ENCODE measurements around the gene MNS1.
"Not testable (repeated sequence)": the region's sequence is repeated elsewhere in the genome, so short reads cannot be mapped to it uniquely, and the experiment has no call there.

MNS1 gene

GRCh38 chr15:56491110-56491722 is 26.3 kb upstream of the MNS1 start:
- H3K27me3 ChIP-seq (ENCODE audit: control insufficient read depth, low read length) = no peaks in the 10 kb centered on the region
- H3K9me3 ChIP-seq (ENCODE audit: control insufficient read depth, insufficient read depth, low read length) = no peaks in the 10 kb centered on the region
- TF ChIP-seq CTCF (IDR thresholded peaks at IDR 0.05; ENCODE audit: low read depth, low read length, poor library complexity, severe bottlenecking) = peak; percentile 94
- no peak for TF ChIP-seq EZH2phosphoT487 (IDR thresholded peaks at IDR 0.05; ENCODE audit: borderline replicate concordance, low read length)
- no peaks in the 10 kb centered on the region for H3K36me3 ChIP-seq (ENCODE audit: control insufficient read depth, low read length)
- no peaks in the 10 kb centered on the region for H3K79me2 ChIP-seq (ENCODE audit: control insufficient read depth, low read length)
- H3F3A ChIP-seq (ENCODE audit: control insufficient read depth, insufficient read depth) = no peaks in the 10 kb centered on the region
- no peaks in the 10 kb centered on the region for H4K20me1 ChIP-seq (ENCODE audit: control insufficient read depth, insufficient read depth, low read depth, low read length)
- no peak overlapping the region for H3K4me2 ChIP-seq (ENCODE audit: low read length)
- H3K4me3 ChIP-seq (ENCODE audit: low read length) = no peak overlapping the region
- peaks cover 12% of the 10 kb centered on the region; the same call in 1 of the 2 replicates for H3K4me1 ChIP-seq (ENCODE audit: control insufficient read depth, low read length)
- no peaks in the 10 kb centered on the region for H3K9me2 ChIP-seq (replicated peaks; ENCODE audit: control insufficient read depth, low read length)
- H3K27ac ChIP-seq (ENCODE audit: low read depth, low read length) = no peak overlapping the region

DNA sequence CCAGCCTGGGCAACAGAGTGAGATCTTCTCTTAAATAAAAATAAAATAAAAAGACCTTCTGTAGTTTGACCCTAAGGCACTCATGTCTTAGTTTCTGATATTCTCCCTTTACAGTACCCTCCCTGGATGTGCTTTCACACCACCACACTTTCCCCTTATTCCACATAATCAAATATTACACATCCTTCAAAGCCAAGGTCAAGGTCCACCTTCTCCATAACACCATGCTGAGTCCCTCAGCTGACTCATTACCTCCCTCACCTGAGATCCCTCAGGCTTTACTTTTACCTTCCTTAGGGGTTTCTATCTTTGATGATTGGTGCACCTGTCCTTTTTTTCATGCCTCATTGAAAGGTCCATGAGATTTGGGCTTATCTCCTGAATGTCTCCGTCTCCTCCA is 25.5 kb upstream of the MNS1 start:
- Histone ChIP-seq H3F3A (ENCODE audit: control insufficient read depth, insufficient read depth) (no peaks in the 10 kb centered on the region), H3K4me1 (ENCODE audit: control insufficient read depth, low read length) (peaks cover 9% of the 10 kb centered on the region; the same call in 1 of the 2 replicates), H3K4me3 (ENCODE audit: low read length) (no peak overlapping the region), H3K27me3 (ENCODE audit: control insufficient read depth, low read length) (no peaks in the 10 kb centered on the region), H3K9me2 (replicated peaks; ENCODE audit: control insufficient read depth, low read length) (no peaks in the 10 kb centered on the region), H4K20me1 (ENCODE audit: control insufficient read depth, insufficient read depth, low read depth, low read length) (no peaks in the 10 kb centered on the region), H3K36me3 (ENCODE audit: control insufficient read depth, low read length) (no peaks in the 10 kb centered on the region), H3K79me2 (ENCODE audit: control insufficient read depth, low read length) (no peaks in the 10 kb centered on the region), H3K9me3 (ENCODE audit: control insufficient read depth, insufficient read depth, low read length) (peaks cover 5% of the 10 kb centered on the region; the same call in 1 of the 2 replicates), H3K27ac (ENCODE audit: low read depth, low read length) (no peak overlapping the region), H3K4me2 (ENCODE audit: low read length) (no peak overlapping the region)
- TF ChIP-seq CTCF (IDR thresholded peaks at IDR 0.05; ENCODE audit: low read depth, low read length, poor library complexity, severe bottlenecking) (no peak), EZH2phosphoT487 (IDR thresholded peaks at IDR 0.05; ENCODE audit: borderline replicate concordance, low read length) (no peak)

DNA sequence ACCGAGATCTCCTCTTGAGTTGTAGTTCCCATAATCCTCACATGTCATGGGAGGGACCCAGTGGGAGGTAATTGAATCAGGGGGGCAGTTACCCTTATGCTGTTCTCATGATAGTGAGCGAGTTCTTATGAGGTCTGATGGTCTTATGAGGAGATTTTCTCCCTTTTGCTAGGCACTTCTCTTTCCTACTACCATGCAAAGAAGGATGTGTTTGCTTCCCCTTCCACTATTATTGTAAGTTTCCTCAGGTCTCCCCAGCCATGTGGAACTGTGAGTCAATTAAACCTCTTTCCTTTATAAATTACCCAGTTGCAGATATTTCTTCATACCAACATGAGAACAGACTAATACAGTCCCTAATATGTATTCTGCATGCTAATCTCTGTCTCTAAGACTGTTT is 21.3 kb upstream of the MNS1 start:
- H3F3A ChIP-seq (ENCODE audit: control insufficient read depth, insufficient read depth); H3K4me1 ChIP-seq (ENCODE audit: control insufficient read depth, low read length); H3K36me3 ChIP-seq (ENCODE audit: control insufficient read depth, low read length); H3K27me3 ChIP-seq (ENCODE audit: control insufficient read depth, low read length); H4K20me1 ChIP-seq (ENCODE audit: control insufficient read depth, insufficient read depth, low read depth, low read length); H3K4me3 ChIP-seq (ENCODE audit: low read length); H3K4me2 ChIP-seq (ENCODE audit: low read length); H3K79me2 ChIP-seq (ENCODE audit: control insufficient read depth, low read length); H3K27ac ChIP-seq (ENCODE audit: low read depth, low read length); H3K9me2 ChIP-seq (replicated peaks; ENCODE audit: control insufficient read depth, low read length): not testable (repeated sequence)
- H3K9me3 ChIP-seq (ENCODE audit: control insufficient read depth, insufficient read depth, low read length) = peaks cover 14% of the 10 kb centered on the region; the same call in 1 of the 2 replicates

GRCh38 chr15:56485426-56485825 is 20.5 kb upstream of the MNS1 start:
- not testable (repeated sequence) for H3K4me2 ChIP-seq (ENCODE audit: low read length); H3K27me3 ChIP-seq (ENCODE audit: control insufficient read depth, low read length); H3K27ac ChIP-seq (ENCODE audit: low read depth, low read length); H3K36me3 ChIP-seq (ENCODE audit: control insufficient read depth, low read length); H3K4me3 ChIP-seq (ENCODE audit: low read length); H3K9me2 ChIP-seq (replicated peaks; ENCODE audit: control insufficient read depth, low read length); H4K20me1 ChIP-seq (ENCODE audit: control insufficient read depth, insufficient read depth, low read depth, low read length); H3F3A ChIP-seq (ENCODE audit: control insufficient read depth, insufficient read depth); H3K79me2 ChIP-seq (ENCODE audit: control insufficient read depth, low read length); H3K4me1 ChIP-seq (ENCODE audit: control insufficient read depth, low read length)
- peaks cover 14% of the 10 kb centered on the region; the same call in 1 of the 2 replicates for H3K9me3 ChIP-seq (ENCODE audit: control insufficient read depth, insufficient read depth, low read length)
